A549 (cell line): ENCODE data around the gene ESYT2. TPM values are rescaled to one million over a fixed set of nuclear protein-coding genes. Genes with fewer than 3 reads are reported as not detected.

Source experiments
- ATAC-seq, 2 experiments: fragments of 200-7000 bp in 1 of 2; fragments of >200 bp in 1 of 2; cut with Nextera tagmentation in 1 of 2; cut with Tn5 transposase in 1 of 2; 3 replicates each; pipeline versions ENCODE4 v1.8.0 to v1.9.1; 2018 to 2020; ENCODE audit warnings: mild to moderate bottlenecking in 1 of 2, moderate library complexity in 1 of 2
- CTCF ChIA-PET: fragments of 300-600 bp; sonication (Branson Sonifier 250); formaldehyde crosslinking; extraction: SDS; loops from one replicate; lab custom pipeline; 2021; ENCODE audit warnings: antibody characterized with exemption, inconsistent platforms; lab: Yijun Ruan, JAX
- POLR2A ChIA-PET: fragments of 350-600 bp; formaldehyde crosslinking; extraction: SDS; loops from one replicate; lab custom pipeline; 2021; ENCODE audit warnings: antibody characterized with exemption, inconsistent platforms; lab: Yijun Ruan, JAX
- DNase-seq, 2 experiments: peaks; one replicate each; pipeline versions ENCODE4 v3.0.0 to v3.0.0-alpha.2; 2011 to 2016; ENCODE audit warnings: low read depth in 1 of 2, low spot score in 1 of 2
- FAIRE-seq: peaks from 2 replicates; lab custom pipeline; 2011; peaks lifted over from hg19 to GRCh38; lab: Jason Lieb, UNC
- H3K27ac ChIP-seq, 2 experiments: fragments of >200 bp; sonication (Bioruptor Twin); formaldehyde crosslinking; 3 replicates each; pipeline ENCODE4 v1.5.1; 2016 to 2017
- H3K4me1 ChIP-seq: fragments of >200 bp; sonication (Bioruptor Twin); formaldehyde crosslinking; 3 replicates; pipeline ENCODE4 v1.6.1; 2016
- H3K4me2 ChIP-seq: fragments of >200 bp; sonication (Bioruptor Twin); formaldehyde crosslinking; 3 replicates; pipeline ENCODE4 v1.6.1; 2016
- H3K4me3 ChIP-seq: fragments of >200 bp; sonication (Bioruptor Twin); formaldehyde crosslinking; 3 replicates; pipeline ENCODE4 v1.5.1; 2016
- H3K9me3 ChIP-seq: fragments of >200 bp; sonication (Bioruptor Twin); formaldehyde crosslinking; 3 replicates; pipeline ENCODE4 v1.6.1; 2016
- BHLHE40 ChIP-seq: IDR thresholded peaks from 2 replicates; pipeline ENCODE4 v1.6.1; 2012; ENCODE audit warnings: low read depth, low read length, inconsistent platforms
- CBX8 ChIP-seq: fragments of 200-600 bp; sonication (generic); IDR thresholded peaks from 2 replicates; pipeline ENCODE4 v1.6.1; 2016
- CHD4 ChIP-seq: fragments of 200-600 bp; sonication (generic); IDR thresholded peaks from 2 replicates; pipeline ENCODE4 v1.6.1; 2016; ENCODE audit warnings: antibody characterized with exemption, mild to moderate bottlenecking, borderline replicate concordance
- CTCF ChIP-seq: fragments of >200 bp; sonication (Bioruptor Twin); formaldehyde crosslinking; IDR thresholded peaks from 3 replicates; pipeline ENCODE4 v1.5.1; 2016
- E2F6 ChIP-seq: IDR thresholded peaks from 2 replicates; pipeline ENCODE4 v1.6.1; 2012; ENCODE audit warnings: low read depth, borderline replicate concordance
- EHF ChIP-seq: fragments of 250-450 bp; sonication (Bioruptor Pico); IDR thresholded peaks from 2 replicates; pipeline ENCODE4 v1.5.0; 2020; ENCODE audit warnings: mild to moderate bottlenecking
- EP300 ChIP-seq, 2 experiments: fragments of >200 bp; sonication (Bioruptor Twin); formaldehyde crosslinking; IDR thresholded peaks; 2 replicates in 1 of 2; 3 replicates in 1 of 2; pipeline ENCODE4 v1.6.1; 2016 to 2017
- ESRRA ChIP-seq: fragments of 150-350 bp; IDR thresholded peaks from 2 replicates; pipeline ENCODE4 v1.6.1; 2014; ENCODE audit warnings: mild to moderate bottlenecking, low read length, borderline replicate concordance
- FOSB ChIP-seq: fragments of 250-450 bp; sonication (Bioruptor Pico); IDR thresholded peaks from 2 replicates; pipeline ENCODE4 v1.5.0; 2020; ENCODE audit warnings: mild to moderate bottlenecking, moderate library complexity
- FOXS1 ChIP-seq: fragments of 250-450 bp; sonication (Bioruptor Pico); IDR thresholded peaks from 2 replicates; pipeline ENCODE4 v1.5.0; 2020; ENCODE audit warnings: mild to moderate bottlenecking, moderate library complexity
- HES2 ChIP-seq: fragments of >200 bp; sonication (Bioruptor Twin); formaldehyde crosslinking; IDR thresholded peaks from 2 replicates; pipeline ENCODE4 v1.6.1; 2016
- HEYL ChIP-seq: fragments of 250-450 bp; sonication (Bioruptor Pico); IDR thresholded peaks from 2 replicates; pipeline ENCODE4 v1.8.0; 2021; ENCODE audit warnings: mild to moderate bottlenecking, moderate library complexity
- HMGXB4 ChIP-seq: fragments of 250-450 bp; sonication (Bioruptor Pico); IDR thresholded peaks from 2 replicates; pipeline ENCODE4 v1.5.0; 2021; ENCODE audit warnings: mild to moderate bottlenecking, moderate library complexity, borderline replicate concordance
- HOXB5 ChIP-seq: fragments of 250-450 bp; sonication (Bioruptor Pico); IDR thresholded peaks from 2 replicates; pipeline ENCODE4 v1.5.0; 2020; ENCODE audit warnings: mild to moderate bottlenecking, moderate library complexity
- KDM5A ChIP-seq: fragments of 200-600 bp; sonication (generic); IDR thresholded peaks from 2 replicates; pipeline ENCODE4 v1.6.1; 2016; ENCODE audit warnings: antibody characterized with exemption, mild to moderate bottlenecking
- MAX ChIP-seq: IDR thresholded peaks from 2 replicates; pipeline ENCODE4 v1.6.1; 2012
- NFE2L2 ChIP-seq: fragments of 150-350 bp; conservative IDR thresholded peaks from 2 replicates; pipeline ENCODE4 v1.6.1; 2014; ENCODE audit warnings: low read length
- NPAS2 ChIP-seq: fragments of 250-450 bp; sonication (Bioruptor Pico); IDR thresholded peaks from 2 replicates; pipeline ENCODE4 v1.8.0; 2022; ENCODE audit warnings: mild to moderate bottlenecking, moderate library complexity, borderline replicate concordance
- NR3C1 ChIP-seq: fragments of >200 bp; sonication (Bioruptor Twin); formaldehyde crosslinking; IDR thresholded peaks from 3 replicates; pipeline ENCODE4 v1.6.1; 2017
- PHF8 ChIP-seq: fragments of 200-600 bp; sonication (generic); IDR thresholded peaks from 2 replicates; pipeline ENCODE4 v1.6.1; 2016; ENCODE audit warnings: low read depth, mild to moderate bottlenecking, antibody characterized with exemption, moderate library complexity, borderline replicate concordance
- POLR2A ChIP-seq: IDR thresholded peaks from 2 replicates; pipeline ENCODE4 v1.6.1; 2012; ENCODE audit warnings: mild to moderate bottlenecking, low read length
- RARB ChIP-seq: fragments of 250-450 bp; sonication (Bioruptor Pico); IDR thresholded peaks from 2 replicates; pipeline ENCODE4 v1.8.0; 2021; ENCODE audit warnings: mild to moderate bottlenecking, moderate library complexity
- RNF2 ChIP-seq: fragments of 200-600 bp; sonication (generic); IDR thresholded peaks from 2 replicates; pipeline ENCODE4 v1.6.1; 2016; ENCODE audit warnings: low read depth, mild to moderate bottlenecking, antibody characterized with exemption, moderate library complexity, borderline replicate concordance
- SMC3 ChIP-seq: fragments of >200 bp; sonication (Bioruptor Twin); formaldehyde crosslinking; IDR thresholded peaks from 3 replicates; pipeline ENCODE4 v1.6.1; 2018; ENCODE audit warnings: inconsistent platforms
- SREBF2 ChIP-seq: fragments of 450-650 bp; IDR thresholded peaks from 2 replicates; pipeline ENCODE4 v1.6.1; 2014; ENCODE audit warnings: mild to moderate bottlenecking, moderate library complexity
- TFCP2L1 ChIP-seq: fragments of 250-450 bp; sonication (Bioruptor Pico); IDR thresholded peaks from 2 replicates; pipeline ENCODE4 v1.5.0; 2021; ENCODE audit warnings: mild to moderate bottlenecking
- TP53 ChIP-seq: fragments of 250-450 bp; sonication (Bioruptor Pico); IDR thresholded peaks from 2 replicates; pipeline ENCODE4 v1.5.0; 2021; ENCODE audit warnings: mild to moderate bottlenecking, moderate library complexity
- ZC3H11A ChIP-seq: fragments of 450-650 bp; IDR thresholded peaks from 2 replicates; pipeline ENCODE4 v1.6.1; 2014; ENCODE audit warnings: antibody characterized with exemption, mild to moderate bottlenecking
- ZNF302 ChIP-seq: fragments of 250-450 bp; sonication (Bioruptor Pico); IDR thresholded peaks from 2 replicates; pipeline ENCODE4 v1.9.0; 2021; ENCODE audit warnings: inconsistent platforms, mild to moderate bottlenecking, moderate library complexity
- ZSCAN20 ChIP-seq: fragments of 250-450 bp; sonication (Bioruptor Pico); IDR thresholded peaks from 2 replicates; pipeline ENCODE4 v1.8.0; 2022; ENCODE audit warnings: mild to moderate bottlenecking, moderate library complexity
- WGBS: methylation state at CpG from one replicate; pipeline ENCODE4 v1.1.6; 2017; ENCODE audit errors: missing lambda C conversion rate; 5-methylcytosine and 5-hydroxymethylcytosine counted together
- polyA plus RNA-seq, 4 experiments: library from polyadenylated mRNA; depleted of rRNA in 3 of 4; stranded (reverse); fragments of >200 nt; fragmentation: RNase III in 1 of 4; extraction: RNeasy Plus Mini Kit Qiagen cat#74134 plus additional on column Dnase treatment in 1 of 4; gene quantifications; 2 replicates in 3 of 4; 3 replicates in 1 of 4; pipeline ENCODE4 v1.2.3, GENCODE V29; 2011 to 2017

ESYT2 gene
- polyA plus RNA-seq, 2 of the 4 experiments (the other 2 are of a cell fraction): 45.8 to 77.0 TPM

GRCh38 chr7:158760445-158760764 is 68.9 kb downstream of the ESYT2 start:
- Histone ChIP-seq H3K9me3 (no peaks in the 10 kb centered on the region), H3K4me3 (no peak overlapping the region), H3K4me1 (no peaks in the 10 kb centered on the region), H3K4me2 (no peak overlapping the region), H3K27ac (no peak overlapping the region)
- ATAC-seq: no peak
- 87% methylated on average over 3 of the region's 3 CpGs for WGBS
- FAIRE-seq: no peak
- ChIA-PET POLR2A (no interaction called here), CTCF (interaction anchor here (0.8 to 1.9 kb wide), 4 partner anchors 10 to 217 kb away, joined by 3 to 8 read pairs (median 6); no protein-coding TSS in a partner anchor)
- DNase-seq: no peak
- TF ChIP-seq ZSCAN20 (CRISPR knock-in tag): no peak
- TF ChIP-seq ZC3H11A: no peak
- no peak for TF ChIP-seq MAX
- TF ChIP-seq POLR2A: no peak
- TF ChIP-seq CTCF: no peak
- TF ChIP-seq PHF8: no peak
- no peak for TF ChIP-seq EHF (CRISPR knock-in tag)
- TF ChIP-seq ZNF302 (CRISPR knock-in tag): no peak
- TF ChIP-seq ESRRA: no peak
- TF ChIP-seq FOSB: no peak
- TF ChIP-seq NFE2L2: no peak
- TF ChIP-seq RARB (CRISPR knock-in tag): no peak
- TF ChIP-seq CBX8: no peak
- no peak for TF ChIP-seq E2F6
- no peak for TF ChIP-seq HEYL (CRISPR knock-in tag)
- no peak for TF ChIP-seq HES2
- TF ChIP-seq HOXB5 (CRISPR knock-in tag): no peak

DNA sequence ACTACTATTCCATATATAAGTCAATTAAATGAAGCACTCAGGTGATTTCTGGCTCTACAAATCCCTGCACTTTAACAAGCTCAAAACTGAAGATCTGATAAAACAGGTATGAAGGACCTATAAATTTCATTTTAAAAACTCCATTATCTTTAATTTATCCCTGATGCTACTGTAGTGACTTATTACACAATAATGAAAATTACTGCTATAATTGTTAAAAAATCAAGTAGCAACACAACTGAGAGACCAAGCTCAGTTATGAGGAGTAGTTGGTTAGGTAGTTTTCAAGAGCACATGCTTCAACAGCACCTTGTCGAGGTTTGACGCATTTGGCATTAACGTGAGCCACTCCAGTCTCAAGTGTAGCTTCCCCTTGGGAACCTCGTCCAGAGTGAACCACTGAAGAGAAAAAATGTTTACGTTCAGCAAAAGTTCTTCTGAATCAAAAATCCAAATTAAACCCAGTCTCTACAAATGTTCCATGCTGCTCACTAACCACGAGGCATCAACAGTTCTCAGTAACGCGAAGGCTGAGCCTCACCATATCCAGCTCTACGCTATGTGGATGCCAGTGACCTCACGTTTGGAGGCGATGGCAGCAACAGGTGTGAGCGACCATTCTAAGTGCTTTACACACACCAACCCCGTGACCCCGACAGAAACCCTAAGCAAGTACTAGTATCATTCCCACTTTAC is 69.4 kb downstream of the ESYT2 start:
- CTCF ChIA-PET: interaction anchor here (0.6 to 1.9 kb wide), 6 partner anchors 10 to 217 kb away, joined by 3 to 8 read pairs (median 3); no protein-coding TSS in a partner anchor

More for the DNA sequence above, 69.4 kb downstream of the ESYT2 start:
- POLR2A ChIA-PET: no interaction called here
- Histone ChIP-seq H3K4me3 (no peak overlapping the region), H3K9me3 (no peaks in the 10 kb centered on the region), H3K27ac (no peak overlapping the region), H3K4me2 (no peak overlapping the region)
- DNase-seq: no peak
- ATAC-seq: no peak
- TF ChIP-seq SMC3 (no peak), CBX8 (no peak), RNF2 (no peak), BHLHE40 (no peak), HMGXB4 (CRISPR knock-in tag) (no peak), SREBF2 (no peak), NPAS2 (CRISPR knock-in tag) (no peak), TFCP2L1 (CRISPR knock-in tag) (no peak), NFE2L2 (no peak), FOXS1 (CRISPR knock-in tag) (no peak), KDM5A (no peak), TP53 (no peak), E2F6 (no peak), CHD4 (no peak), NR3C1 (no peak), EP300 (IDR thresholded peaks at IDR 0.05) (no peak), EHF (CRISPR knock-in tag) (no peak), ZC3H11A (no peak)
- TF ChIP-seq, all 56 proteins: peak for 0
- WGBS: 95% methylated on average over 14 of the region's 14 CpGs
- H3K4me1 ChIP-seq: no peaks in the 10 kb centered on the region
- FAIRE-seq: no peak
